Peyer's patch (tissue), 4 donors: Measurements from ENCODE around the gene MECP2.

Source experiments
- CTCF ChIP-seq, 6 experiments: fragments of 450-650 bp in 4 of 6; fragments of 200-600 bp in 2 of 6; sonication (generic) in 1 of 6; IDR thresholded peaks; one replicate each; pipeline ENCODE4 v1.5.1; 2017 to 2019; ENCODE audit warnings: antibody characterized with exemption in 6 of 6, mild to moderate bottlenecking in 3 of 6, moderate library complexity in 1 of 6
- POLR2A ChIP-seq, 2 donors: fragments of 450-650 bp; IDR thresholded peaks; one replicate each; pipeline ENCODE4 v1.5.1; 2017; ENCODE audit warnings: antibody characterized with exemption in 2 of 2, mild to moderate bottlenecking in 2 of 2, moderate library complexity in 2 of 2

- TF ChIP-seq CTCF (IDR thresholded peaks at IDR 0.05), result no peak
- no peak for TF ChIP-seq POLR2A (IDR thresholded peaks at IDR 0.05)
Observed at GRCh38 chrX:154046940-154047610, 50.4 kb downstream of the MECP2 start.
